A549 (cell line): Measurements from ENCODE around the gene TXNDC8. TPM values are rescaled to one million over a fixed set of nuclear protein-coding genes. Genes with fewer than 3 reads are reported as not detected.

ENCODE experiments used
- ATAC-seq, 2 experiments: fragments of 200-7000 bp in 1 of 2; fragments of >200 bp in 1 of 2; cut with Nextera tagmentation in 1 of 2; cut with Tn5 transposase in 1 of 2; 3 replicates each; pipeline versions ENCODE4 v1.8.0 to v1.9.1; 2018 to 2020; ENCODE audit warnings: mild to moderate bottlenecking in 1 of 2, moderate library complexity in 1 of 2
- CTCF ChIA-PET: fragments of 300-600 bp; sonication (Branson Sonifier 250); formaldehyde crosslinking; extraction: SDS; loops from one replicate; lab custom pipeline; 2021; ENCODE audit warnings: antibody characterized with exemption, inconsistent platforms; lab: Yijun Ruan, JAX
- POLR2A ChIA-PET: fragments of 350-600 bp; formaldehyde crosslinking; extraction: SDS; loops from one replicate; lab custom pipeline; 2021; ENCODE audit warnings: antibody characterized with exemption, inconsistent platforms; lab: Yijun Ruan, JAX
- DNase-seq, 2 experiments: peaks; one replicate each; pipeline versions ENCODE4 v3.0.0 to v3.0.0-alpha.2; 2011 to 2016; ENCODE audit warnings: low read depth in 1 of 2, low spot score in 1 of 2
- FAIRE-seq: peaks from 2 replicates; lab custom pipeline; 2011; peaks lifted over from hg19 to GRCh38; lab: Jason Lieb, UNC
- H3K27ac ChIP-seq, 2 experiments: fragments of >200 bp; sonication (Bioruptor Twin); formaldehyde crosslinking; 3 replicates each; pipeline ENCODE4 v1.5.1; 2016 to 2017
- H3K4me1 ChIP-seq: fragments of >200 bp; sonication (Bioruptor Twin); formaldehyde crosslinking; 3 replicates; pipeline ENCODE4 v1.6.1; 2016
- H3K4me2 ChIP-seq: fragments of >200 bp; sonication (Bioruptor Twin); formaldehyde crosslinking; 3 replicates; pipeline ENCODE4 v1.6.1; 2016
- H3K4me3 ChIP-seq: fragments of >200 bp; sonication (Bioruptor Twin); formaldehyde crosslinking; 3 replicates; pipeline ENCODE4 v1.5.1; 2016
- H3K9me3 ChIP-seq: fragments of >200 bp; sonication (Bioruptor Twin); formaldehyde crosslinking; 3 replicates; pipeline ENCODE4 v1.6.1; 2016
- CBX2 ChIP-seq: fragments of 200-600 bp; sonication (generic); IDR thresholded peaks from 2 replicates; pipeline ENCODE4 v1.6.1; 2016; ENCODE audit warnings: low read depth, mild to moderate bottlenecking, borderline replicate concordance
- CHD2 ChIP-seq: fragments of 150-350 bp; IDR thresholded peaks from 2 replicates; pipeline ENCODE4 v1.6.1; 2014; ENCODE audit warnings: low read length; ENCODE audit not compliant: partially characterized antibody
- CHD4 ChIP-seq: fragments of 200-600 bp; sonication (generic); IDR thresholded peaks from 2 replicates; pipeline ENCODE4 v1.6.1; 2016; ENCODE audit warnings: antibody characterized with exemption, mild to moderate bottlenecking, borderline replicate concordance
- EHF ChIP-seq: fragments of 250-450 bp; sonication (Bioruptor Pico); IDR thresholded peaks from 2 replicates; pipeline ENCODE4 v1.5.0; 2020; ENCODE audit warnings: mild to moderate bottlenecking
- FOSL2 ChIP-seq, 2 experiments: fragments of 450-650 bp in 1 of 2; fragments of >200 bp in 1 of 2; sonication (Bioruptor Twin) in 1 of 2; formaldehyde crosslinking; IDR thresholded peaks; 2 replicates each; pipeline versions ENCODE4 v1.5.0 to v1.6.1; 2016 to 2020; ENCODE audit warnings: mild to moderate bottlenecking in 1 of 2, moderate library complexity in 1 of 2
- FOXS1 ChIP-seq: fragments of 250-450 bp; sonication (Bioruptor Pico); IDR thresholded peaks from 2 replicates; pipeline ENCODE4 v1.5.0; 2020; ENCODE audit warnings: mild to moderate bottlenecking, moderate library complexity
- HOXB13 ChIP-seq: fragments of 250-450 bp; sonication (Bioruptor Pico); IDR thresholded peaks from 2 replicates; pipeline ENCODE4 v1.5.0; 2020; ENCODE audit warnings: low read depth, mild to moderate bottlenecking, moderate library complexity
- JUN ChIP-seq, 2 experiments: fragments of >200 bp; sonication (Bioruptor Twin); formaldehyde crosslinking; IDR thresholded peaks; 2 replicates in 1 of 2; 3 replicates in 1 of 2; pipeline ENCODE4 v1.6.1; 2016 to 2017
- JUNB ChIP-seq: fragments of >200 bp; sonication (Bioruptor Twin); formaldehyde crosslinking; IDR thresholded peaks from 2 replicates; pipeline ENCODE4 v1.6.1; 2016
- KDM1A ChIP-seq: fragments of 200-600 bp; sonication (generic); IDR thresholded peaks from 2 replicates; pipeline ENCODE4 v1.6.1; 2016; ENCODE audit warnings: low read depth, mild to moderate bottlenecking
- MAZ ChIP-seq: fragments of 150-350 bp; IDR thresholded peaks from 2 replicates; pipeline ENCODE4 v1.6.1; 2014; ENCODE audit warnings: antibody characterized with exemption, low read depth, low read length, borderline replicate concordance
- MYC ChIP-seq: IDR thresholded peaks from 2 replicates; pipeline ENCODE4 v1.6.1; 2012; ENCODE audit warnings: mild to moderate bottlenecking, inconsistent platforms, low read length, improper control_type of control experiment, borderline replicate concordance
- NFE2L2 ChIP-seq: fragments of 150-350 bp; conservative IDR thresholded peaks from 2 replicates; pipeline ENCODE4 v1.6.1; 2014; ENCODE audit warnings: low read length
- NR3C1 ChIP-seq: fragments of >200 bp; sonication (Bioruptor Twin); formaldehyde crosslinking; IDR thresholded peaks from 3 replicates; pipeline ENCODE4 v1.6.1; 2017
- PHF8 ChIP-seq: fragments of 200-600 bp; sonication (generic); IDR thresholded peaks from 2 replicates; pipeline ENCODE4 v1.6.1; 2016; ENCODE audit warnings: low read depth, mild to moderate bottlenecking, antibody characterized with exemption, moderate library complexity, borderline replicate concordance
- POLR2AphosphoS2 ChIP-seq: conservative IDR thresholded peaks from 2 replicates; pipeline ENCODE4 v1.6.1; 2012; ENCODE audit warnings: low read length, improper control_type of control experiment, inconsistent platforms
- USF2 ChIP-seq: fragments of 450-650 bp; IDR thresholded peaks from 2 replicates; pipeline ENCODE4 v1.6.1; 2014; ENCODE audit warnings: antibody characterized with exemption
- WGBS: methylation state at CpG from one replicate; pipeline ENCODE4 v1.1.6; 2017; ENCODE audit errors: missing lambda C conversion rate; 5-methylcytosine and 5-hydroxymethylcytosine counted together
- polyA plus RNA-seq, 4 experiments: library from polyadenylated mRNA; depleted of rRNA in 3 of 4; stranded (reverse); fragments of >200 nt; fragmentation: RNase III in 1 of 4; extraction: RNeasy Plus Mini Kit Qiagen cat#74134 plus additional on column Dnase treatment in 1 of 4; gene quantifications; 2 replicates in 3 of 4; 3 replicates in 1 of 4; pipeline ENCODE4 v1.2.3, GENCODE V29; 2011 to 2017
- TF ChIP-seq, protein P1 (sequence below): fragments of >200 bp; sonication (Bioruptor Twin); formaldehyde crosslinking; IDR thresholded peaks from 3 replicates; pipeline ENCODE4 v1.5.1; 2016
- TF ChIP-seq, protein P2 (sequence below): IDR thresholded peaks from 2 replicates; pipeline ENCODE4 v1.6.1; 2012

TXNDC8 gene
- polyA plus RNA-seq, 2 of the 4 experiments (the other 2 are of a cell fraction): not detected

- CTCF ChIA-PET: no interaction called here
- ATAC-seq (no peak), DNase-seq (no peak), FAIRE-seq (no peak)
- Histone ChIP-seq H3K9me3 (no peaks in the 10 kb centered on the region), H3K27ac (0 out of 6 replicates have a peak overlapping the region, but pooled peaks of 1 of the 2 experiments have one; percentile 22), H3K4me2 (0 out of 3 replicates have a peak overlapping the region, but pooled peaks have one; percentile 28), H3K4me3 (no peak overlapping the region), H3K4me1 (peaks cover 17% of the 10 kb centered on the region; the same call in 2 of the 3 replicates)
- TF ChIP-seq KDM1A (no peak), FOSL2 (IDR thresholded peaks at IDR 0.05) (no peak), FOSL2 (CRISPR knock-in tag; IDR thresholded peaks at IDR 0.05) (0 out of 2 replicates have a peak, but pooled peaks have one; percentile 14), MYC (no peak), JUN (IDR thresholded peaks at IDR 0.05) (no peak), JUNB (peak; percentile 39; the same call in 1 of the 2 replicates)
- TF ChIP-seq, protein P1, sequence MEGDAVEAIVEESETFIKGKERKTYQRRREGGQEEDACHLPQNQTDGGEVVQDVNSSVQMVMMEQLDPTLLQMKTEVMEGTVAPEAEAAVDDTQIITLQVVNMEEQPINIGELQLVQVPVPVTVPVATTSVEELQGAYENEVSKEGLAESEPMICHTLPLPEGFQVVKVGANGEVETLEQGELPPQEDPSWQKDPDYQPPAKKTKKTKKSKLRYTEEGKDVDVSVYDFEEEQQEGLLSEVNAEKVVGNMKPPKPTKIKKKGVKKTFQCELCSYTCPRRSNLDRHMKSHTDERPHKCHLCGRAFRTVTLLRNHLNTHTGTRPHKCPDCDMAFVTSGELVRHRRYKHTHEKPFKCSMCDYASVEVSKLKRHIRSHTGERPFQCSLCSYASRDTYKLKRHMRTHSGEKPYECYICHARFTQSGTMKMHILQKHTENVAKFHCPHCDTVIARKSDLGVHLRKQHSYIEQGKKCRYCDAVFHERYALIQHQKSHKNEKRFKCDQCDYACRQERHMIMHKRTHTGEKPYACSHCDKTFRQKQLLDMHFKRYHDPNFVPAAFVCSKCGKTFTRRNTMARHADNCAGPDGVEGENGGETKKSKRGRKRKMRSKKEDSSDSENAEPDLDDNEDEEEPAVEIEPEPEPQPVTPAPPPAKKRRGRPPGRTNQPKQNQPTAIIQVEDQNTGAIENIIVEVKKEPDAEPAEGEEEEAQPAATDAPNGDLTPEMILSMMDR: no peak
- POLR2A ChIA-PET: no interaction called here
- WGBS: 77% methylated on average over 3 of the region's 3 CpGs
Observed at GRCh38 chr9:110278080-110278707, 59.5 kb downstream of the TXNDC8 start.

DNA sequence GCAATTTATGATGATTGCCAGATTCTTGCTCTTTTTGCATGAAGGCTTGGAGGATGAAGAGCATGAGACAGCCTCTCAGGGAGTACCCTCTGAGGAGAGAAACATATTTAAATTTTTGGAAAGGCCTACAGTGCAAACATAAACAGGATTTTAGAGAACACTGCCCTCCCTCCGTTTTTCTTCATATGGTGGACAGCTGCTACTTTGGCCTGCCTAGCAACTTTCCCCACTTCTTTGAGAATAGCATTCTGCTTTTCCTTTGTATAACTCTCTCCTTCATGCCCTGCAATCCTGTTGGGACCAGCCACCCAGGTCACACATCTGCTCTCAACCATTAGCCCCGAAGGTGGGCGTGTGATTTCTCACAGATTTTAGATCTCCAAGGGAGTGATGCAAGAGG is 60.9 kb downstream of the TXNDC8 start:
- POLR2A ChIA-PET: interaction anchor here (1.1 kb wide), 1 partner anchor 20 kb away, joined by 5 read pairs; the partner anchor contains the start of gene TXN
- FAIRE-seq (no peak), DNase-seq (no peak), ATAC-seq (no peak)
- Histone ChIP-seq H3K4me2 (no peak overlapping the region), H3K27ac (no peak overlapping the region), H3K9me3 (no peaks in the 10 kb centered on the region), H3K4me3 (no peak overlapping the region), H3K4me1 (peaks cover 9% of the 10 kb centered on the region; the same call in 1 of the 3 replicates)
- WGBS: 81% methylated on average over 3 of the region's 3 CpGs
- CTCF ChIA-PET: no interaction called here
- TF ChIP-seq PHF8 (no peak), POLR2AphosphoS2 (no peak), JUNB (no peak), NR3C1 (no peak), FOXS1 (CRISPR knock-in tag) (no peak), CHD2 (no peak), NFE2L2 (no peak), MAZ (no peak), CBX2 (no peak), CHD4 (no peak), EHF (CRISPR knock-in tag) (no peak), USF2 (no peak), HOXB13 (CRISPR knock-in tag) (no peak)
- TF ChIP-seq, protein P2, sequence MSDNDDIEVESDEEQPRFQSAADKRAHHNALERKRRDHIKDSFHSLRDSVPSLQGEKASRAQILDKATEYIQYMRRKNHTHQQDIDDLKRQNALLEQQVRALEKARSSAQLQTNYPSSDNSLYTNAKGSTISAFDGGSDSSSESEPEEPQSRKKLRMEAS: no peak
